Cerebellar nuclear complex (tissue), 1 donor: ENCODE data around the gene ZNF484.
"Not testable (repeated sequence)": the region's sequence is repeated elsewhere in the genome, so short reads cannot be mapped to it uniquely, and the experiment has no call there.

ENCODE experiments used
- DNase-seq, 2 experiments: peaks; one replicate each; lab custom pipeline; 2025; lab: John Stamatoyannopoulos, UW

The ZNF484 gene

DNA sequence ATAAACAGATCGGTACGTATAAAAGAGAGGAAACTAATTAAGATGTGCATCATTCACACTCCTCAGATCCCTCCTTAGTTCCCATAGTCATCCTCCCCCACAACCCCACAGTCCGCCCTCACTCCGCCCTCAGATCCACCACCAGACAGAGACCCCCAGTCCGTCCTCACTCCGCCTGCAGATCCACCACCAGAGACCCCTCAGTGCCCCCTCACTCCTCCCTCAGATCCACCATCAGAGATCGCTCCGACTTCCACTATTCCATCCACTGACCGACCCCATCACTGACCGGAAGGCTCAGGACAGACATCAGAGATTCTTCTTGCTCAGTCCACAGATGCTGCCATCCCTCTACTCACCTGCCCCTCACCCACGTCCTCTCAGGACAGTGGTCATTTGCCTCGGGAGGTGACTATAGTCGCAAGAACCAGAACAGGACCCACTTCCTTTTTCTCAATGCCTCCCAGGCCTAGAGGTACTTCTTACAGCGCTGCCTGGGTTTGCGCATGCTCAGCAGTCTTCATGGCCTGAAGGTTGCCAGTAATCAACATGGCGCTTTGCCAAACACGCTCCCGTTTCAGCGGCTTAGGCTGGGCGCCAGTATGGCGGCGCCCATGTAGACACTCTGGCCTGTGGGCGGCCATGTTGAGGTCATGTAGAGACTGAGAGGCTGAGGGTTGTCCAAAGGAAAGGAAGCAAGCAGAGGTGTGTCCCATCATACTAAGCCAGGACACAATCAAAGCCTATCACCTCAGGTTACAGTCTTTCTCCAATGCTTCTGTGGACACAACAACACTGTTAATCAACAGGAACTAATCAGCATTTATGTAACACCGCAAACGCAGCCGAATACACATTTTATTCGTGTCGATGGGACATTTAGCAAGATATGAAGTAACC is at the start of gene ZNF484:
TSS of gene ZNF484 (minus strand) at position 508 of the 900 bp plus-strand sequence. CDS start 3,009 bp downstream, outside the sequence.
- DNase-seq = peak; percentile 42 to 91

DNA sequence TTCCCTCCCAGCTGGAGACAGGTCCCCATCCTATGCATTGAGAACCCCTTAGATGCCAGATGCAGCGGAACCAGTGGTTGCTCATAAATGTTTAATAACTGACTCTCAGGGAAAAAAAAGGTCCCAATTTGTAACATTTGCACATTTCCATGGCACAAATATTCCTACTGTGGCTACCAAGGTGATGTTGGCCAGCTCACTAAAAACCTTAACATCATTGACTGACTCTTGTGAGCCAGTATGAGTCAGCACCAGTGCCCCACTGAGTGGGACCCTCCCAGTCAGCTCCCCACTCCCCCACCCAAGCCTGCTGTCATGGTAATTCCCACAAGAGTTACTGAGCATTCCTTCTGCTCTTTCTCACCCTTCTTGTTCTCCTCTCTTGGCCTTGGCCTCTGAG is 42.6 kb upstream of the ZNF484 start:
- DNase-seq = no peak

DNA sequence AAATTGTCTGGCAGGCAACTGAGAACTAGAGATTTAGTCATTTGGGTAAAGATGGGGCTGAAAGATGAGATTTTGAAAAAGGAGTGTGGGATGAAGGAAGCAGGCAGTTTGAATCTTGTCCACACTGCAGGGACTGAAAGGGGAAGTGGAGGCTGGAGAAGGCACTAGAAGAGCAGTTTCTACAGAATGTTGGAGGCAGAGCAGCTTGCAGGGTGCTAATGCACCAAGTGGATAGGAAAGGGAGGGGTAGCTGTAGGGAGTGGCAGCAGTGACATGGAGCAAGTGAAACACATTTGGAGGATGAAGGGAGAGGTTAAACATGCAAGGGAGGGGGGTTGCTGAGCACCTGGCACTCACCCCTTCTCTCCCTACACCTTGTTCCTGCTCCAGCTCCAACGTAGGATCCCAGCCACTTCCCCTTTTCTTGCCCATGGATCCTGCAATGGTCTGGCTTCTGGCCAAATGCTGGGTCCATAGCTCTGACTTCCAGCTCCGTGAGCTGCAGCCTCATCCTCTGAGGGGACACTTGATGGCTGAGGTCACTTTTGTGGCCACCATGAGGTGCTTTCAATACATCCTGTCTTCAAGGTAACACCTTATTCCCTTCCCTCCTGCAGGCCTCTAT is 39.5 kb upstream of the ZNF484 start:
- no peak for DNase-seq

DNA sequence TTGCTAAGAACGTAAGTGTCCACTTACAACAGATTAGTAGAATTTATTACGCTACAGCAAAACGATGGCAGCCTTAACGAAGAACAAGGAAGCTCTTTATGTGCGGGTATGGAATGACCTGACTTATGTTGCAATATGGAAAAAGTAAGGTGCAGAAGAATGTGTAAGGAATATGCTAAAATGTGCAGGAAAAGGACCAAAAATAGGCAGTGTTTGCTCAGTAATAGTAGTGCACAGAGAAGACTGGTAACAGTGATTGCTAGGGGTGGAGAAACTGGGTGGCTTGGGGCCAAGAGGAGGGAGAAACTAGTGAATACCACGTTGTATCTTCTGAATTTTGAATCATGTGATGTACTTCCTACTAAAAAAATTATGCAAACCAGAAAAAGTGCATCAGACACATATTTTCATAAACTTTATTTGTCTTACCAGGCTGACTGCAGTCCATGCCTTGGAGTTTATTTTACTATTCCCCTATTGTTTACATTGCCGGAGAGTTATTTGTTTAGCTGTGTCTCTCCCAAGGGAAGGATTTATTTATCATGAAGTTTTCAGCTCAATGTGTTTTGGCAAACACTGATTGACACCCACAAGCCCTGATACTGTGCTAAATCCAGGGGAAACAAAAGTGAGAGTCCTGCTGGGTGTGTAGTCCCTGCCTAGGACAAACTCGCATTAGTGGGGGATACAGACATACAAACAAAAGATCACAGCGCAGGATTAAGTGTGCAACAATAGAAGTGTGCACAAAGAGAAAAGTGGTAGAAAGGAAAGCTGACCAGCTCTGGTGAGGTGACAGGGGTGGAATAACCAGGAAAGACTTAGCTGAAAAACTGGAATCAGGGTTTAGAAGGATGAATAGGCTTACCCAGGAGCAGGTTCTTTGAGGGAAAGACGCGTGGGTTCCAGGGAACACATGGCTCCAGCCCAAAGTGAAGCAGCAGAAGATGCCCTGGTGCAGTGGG is 34.0 kb upstream of the ZNF484 start:
- no peak for DNase-seq

DNA sequence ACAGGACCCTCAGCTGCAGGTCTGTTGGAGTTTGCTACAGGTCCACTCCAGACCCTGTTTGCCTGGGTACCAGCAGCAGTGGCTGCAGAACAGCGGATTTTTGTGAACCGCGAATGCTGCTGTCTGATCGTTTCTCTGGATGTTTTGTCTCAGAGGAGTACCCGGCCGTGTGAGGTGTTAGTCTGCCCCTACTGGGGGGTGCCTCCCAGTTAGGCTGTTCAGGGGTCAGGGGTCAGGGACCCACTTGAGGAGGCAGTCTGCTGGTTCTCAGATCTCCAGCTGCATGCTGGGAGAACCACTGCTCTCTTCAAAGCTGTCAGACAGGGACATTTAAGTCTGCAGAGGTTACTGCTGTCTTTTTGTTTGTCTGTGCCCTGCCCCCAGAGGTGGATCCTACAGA is 27.3 kb upstream of the ZNF484 start:
- DNase-seq = not testable (repeated sequence)

DNA sequence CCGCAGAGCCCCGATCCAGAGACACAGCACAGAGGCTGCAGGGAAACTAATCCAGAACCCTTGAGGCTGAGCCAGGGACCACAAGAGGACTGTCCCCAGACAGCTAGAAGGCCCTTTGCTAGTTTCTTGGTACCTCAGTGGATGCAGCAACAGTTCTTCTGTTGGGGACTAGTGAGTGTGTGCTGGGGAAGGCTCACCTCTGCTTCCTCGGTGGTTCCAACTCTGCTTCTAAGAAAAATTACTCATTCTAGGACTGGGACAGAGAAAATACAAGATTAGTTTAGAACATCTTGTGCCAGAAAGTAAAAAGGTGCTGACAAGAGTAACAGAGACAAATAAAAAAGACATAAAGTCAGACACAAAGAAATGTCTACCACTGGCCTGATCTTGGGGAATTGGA is 19.5 kb upstream of the ZNF484 start:
- no peak for DNase-seq

DNA sequence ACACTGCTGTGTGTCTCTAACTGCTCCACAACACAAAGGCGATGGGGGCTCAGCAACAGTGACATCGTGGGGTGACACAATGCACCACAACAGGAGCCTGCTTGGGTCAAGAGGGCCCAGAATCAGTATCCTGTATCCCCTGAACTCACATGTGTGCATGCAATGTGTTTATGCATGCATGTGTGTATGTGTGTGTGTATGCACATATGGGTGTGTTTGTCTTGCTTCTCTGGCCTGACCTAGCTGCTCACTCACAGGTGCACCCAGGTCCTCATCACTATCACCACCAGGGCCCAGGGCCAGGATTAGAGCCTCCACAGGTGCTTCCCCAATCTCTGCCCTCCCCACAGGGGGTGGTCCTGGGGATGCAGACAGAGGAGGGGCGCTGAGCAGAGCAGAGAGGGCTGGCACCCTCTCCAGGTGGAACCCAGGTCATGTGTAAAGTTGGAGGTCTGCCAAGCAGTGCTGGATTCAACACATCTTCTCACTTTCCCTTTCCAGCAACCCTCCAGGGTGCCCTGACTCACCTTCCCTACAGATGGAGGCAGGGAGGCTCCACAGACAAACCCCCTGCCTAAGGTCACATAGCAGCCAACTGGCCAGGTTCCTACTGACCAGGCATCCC is 18.1 kb upstream of the ZNF484 start:
- no peak for DNase-seq

DNA sequence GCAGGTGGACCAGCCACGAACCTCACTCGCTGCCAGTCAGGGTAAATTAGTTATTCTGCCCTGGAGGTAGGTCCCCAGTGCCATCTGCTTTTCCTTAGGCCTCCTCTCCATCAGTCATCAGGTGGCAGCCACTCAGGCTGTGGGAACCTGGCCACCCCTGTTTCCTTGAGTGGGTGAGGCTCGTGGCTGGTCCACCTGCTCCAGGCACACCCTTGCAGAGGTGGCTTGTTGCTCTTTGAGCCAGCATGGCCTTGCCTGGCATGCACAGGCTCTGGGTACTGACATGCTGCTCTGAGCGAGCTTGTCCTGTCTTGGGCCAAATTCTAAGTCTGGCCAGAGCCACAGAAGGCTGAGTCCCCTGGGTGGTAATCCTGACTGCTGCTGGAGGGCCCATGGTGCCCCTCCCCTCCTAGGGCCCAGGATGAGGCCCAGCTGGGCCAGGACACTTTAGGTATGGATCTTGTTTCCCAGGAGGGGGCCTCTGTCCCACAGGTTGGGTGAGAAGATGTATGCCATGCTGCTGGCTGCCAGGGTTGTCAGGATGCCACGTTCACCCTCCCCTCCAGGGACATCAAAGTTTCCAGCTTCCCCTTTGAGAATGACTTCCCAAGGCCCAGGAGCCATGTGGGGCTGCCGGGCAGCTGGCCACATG is 17.0 kb upstream of the ZNF484 start:
- DNase-seq = no peak

DNA sequence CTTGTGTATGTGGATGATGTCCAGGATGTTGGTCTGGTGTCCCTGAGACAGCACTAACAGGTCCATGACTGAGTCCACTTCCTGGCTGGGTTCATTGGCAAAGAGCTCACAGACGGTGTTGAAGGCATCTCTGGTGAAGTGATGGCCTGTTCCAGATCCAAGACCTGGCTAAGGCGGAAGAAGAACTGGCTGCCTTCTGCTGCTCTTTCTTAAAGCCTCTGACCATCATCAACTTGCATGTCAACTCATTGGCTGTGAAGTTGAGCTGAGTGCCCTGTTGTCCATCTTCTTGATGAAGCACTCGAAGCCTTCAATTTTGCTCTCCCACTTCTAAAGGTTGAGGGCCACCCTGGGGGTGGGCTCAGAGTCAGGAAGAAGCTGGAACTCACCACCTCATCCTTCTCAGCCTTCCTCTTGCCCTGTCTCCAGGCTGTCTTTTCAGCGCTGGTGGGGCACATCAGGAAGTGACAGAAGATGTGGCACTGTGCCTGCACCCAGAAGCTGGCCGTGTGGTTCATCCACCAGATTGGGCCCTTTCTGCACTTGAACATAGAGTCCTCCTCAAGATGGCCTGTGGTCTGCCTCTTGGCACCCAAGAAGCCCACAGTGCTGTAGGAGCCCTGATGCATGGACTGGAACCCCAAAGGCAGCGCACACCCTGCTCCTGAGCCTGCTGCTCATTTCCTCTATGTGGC is 16.2 kb upstream of the ZNF484 start:
- not testable (repeated sequence) for DNase-seq

DNA sequence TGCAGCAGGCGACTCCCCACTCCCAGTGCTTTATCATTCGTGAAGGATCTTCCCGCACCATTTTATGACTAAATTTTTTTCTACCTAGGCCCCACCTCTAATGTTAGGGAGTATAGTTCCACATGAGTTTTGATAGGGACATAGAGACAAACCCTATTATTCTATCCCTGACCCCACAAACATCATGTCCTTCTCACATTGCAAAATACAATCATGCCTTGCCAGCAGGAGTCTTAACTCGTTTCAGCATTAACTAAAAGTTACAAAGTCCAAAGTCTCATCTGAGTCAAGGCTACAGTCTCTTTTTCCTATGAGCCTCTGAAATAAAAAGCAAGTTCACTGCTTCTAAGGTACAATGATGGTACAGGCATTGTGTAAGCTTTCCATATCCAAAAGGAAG is 14.4 kb upstream of the ZNF484 start:
- not testable (repeated sequence) for DNase-seq

DNA sequence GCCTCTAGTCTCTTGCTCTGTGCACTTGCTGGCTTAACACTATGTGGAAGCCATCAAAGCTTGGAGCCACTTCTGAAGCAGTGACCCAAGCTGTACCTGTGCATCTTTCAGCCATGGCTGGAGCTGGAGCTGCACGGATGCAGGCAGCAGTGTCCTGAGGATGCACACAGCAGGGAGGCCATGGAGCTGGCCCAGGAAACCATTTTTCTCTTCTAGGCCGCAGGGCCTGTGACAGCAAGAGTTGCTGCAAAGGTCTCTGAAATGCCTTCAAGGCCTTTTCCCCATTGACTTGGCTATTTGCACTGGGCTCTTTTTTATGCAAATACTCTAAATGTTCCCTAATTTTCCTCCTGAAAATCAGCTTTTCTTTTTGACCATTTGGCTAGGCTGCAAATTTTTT is 12.9 kb upstream of the ZNF484 start:
- DNase-seq = no peak

DNA sequence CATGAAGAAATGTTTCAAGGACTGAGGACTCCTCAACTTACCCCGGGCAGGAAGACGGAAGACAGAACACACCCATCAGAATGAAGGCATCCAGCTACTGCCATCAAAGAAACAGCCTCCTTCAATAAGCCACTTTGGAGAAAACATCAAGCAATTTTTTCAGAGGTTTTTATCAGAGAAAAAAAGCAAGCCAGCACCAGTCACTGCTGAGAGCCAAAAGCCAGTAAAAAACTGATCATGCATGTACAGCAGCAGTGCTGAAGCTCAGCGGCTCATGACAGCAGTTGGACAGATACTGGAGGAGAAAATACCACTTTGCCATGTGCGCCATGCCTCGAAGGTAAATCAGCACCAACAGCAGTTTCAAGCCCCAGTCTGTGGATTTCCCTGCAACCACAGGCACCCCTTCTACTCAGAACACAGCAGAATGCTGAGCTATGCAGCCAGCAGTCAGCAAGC is 10.1 kb upstream of the ZNF484 start:
- DNase-seq = no peak

DNA sequence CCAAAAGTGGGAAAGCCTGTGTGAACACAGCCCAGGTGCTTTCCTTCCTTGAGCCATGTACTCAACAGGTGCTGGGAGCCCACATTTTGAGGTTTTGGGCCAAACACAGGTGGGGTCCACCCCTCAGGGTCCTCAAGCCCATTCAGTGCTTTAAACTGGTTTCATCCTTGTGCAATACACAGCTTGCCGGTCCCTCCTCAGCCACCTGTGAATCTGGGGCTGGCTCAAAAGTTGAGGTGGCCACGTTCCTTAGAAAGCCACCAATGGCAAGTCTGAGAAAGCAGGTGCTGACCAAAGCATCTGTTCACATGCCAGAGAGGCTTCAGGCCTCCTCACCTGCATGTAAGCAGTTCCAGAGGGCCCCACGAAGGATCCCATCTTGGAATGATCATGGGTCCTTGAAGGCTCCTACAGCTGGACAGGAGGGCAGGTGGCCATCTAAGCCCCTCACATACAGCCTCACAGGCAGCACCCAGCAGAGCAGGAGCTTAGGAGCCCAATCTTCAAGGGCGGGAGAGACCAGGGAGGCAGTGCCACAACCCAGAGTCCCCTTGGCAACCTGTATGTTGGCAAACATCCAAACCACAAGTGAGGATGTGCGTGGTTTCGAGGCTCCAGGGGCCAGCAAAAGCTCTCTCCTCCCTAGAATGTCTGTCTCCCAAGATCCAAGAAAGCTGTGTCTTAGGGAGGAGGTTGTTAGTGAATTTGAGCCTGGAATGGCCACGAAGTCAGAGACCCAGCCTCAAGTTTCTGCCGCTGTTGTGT is 9.2 kb upstream of the ZNF484 start:
- not testable (repeated sequence) for DNase-seq

DNA sequence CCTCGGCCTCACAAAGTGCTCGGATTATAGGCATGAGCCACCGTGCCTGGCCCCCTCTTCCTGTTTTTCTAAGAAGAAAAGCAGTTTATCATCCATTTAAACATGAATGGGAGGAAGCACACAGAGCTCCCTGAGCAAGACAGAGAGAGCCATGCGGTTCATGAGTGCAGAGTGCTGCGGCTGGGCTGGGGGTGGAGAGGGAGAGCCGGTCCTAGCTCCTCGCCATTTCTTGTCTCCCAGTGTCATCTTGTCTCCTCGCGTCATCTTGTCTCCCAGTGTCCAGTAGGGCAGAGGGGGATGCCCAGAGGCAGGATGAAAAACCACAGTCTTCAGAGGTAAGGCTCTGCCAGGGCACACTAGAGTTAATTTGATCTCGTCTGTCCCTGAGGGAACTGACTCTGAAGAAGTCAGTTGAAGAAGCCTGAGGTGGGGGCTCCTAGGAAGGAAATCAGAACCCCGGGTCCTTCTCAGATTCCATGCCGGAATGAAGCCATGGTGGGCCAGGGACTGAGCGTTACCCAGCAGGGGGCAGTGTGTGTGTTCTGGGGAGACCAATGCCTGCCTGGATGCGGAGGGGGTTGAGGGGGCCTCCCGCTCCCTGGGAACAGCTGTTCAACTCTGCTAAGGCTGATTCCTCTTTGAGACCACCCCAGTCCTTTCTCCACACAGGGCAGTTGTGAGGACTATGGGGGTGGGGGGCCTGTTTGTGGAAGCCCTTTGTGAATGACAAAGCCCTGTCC is 6.0 kb upstream of the ZNF484 start:
- not testable (repeated sequence) for DNase-seq

DNA sequence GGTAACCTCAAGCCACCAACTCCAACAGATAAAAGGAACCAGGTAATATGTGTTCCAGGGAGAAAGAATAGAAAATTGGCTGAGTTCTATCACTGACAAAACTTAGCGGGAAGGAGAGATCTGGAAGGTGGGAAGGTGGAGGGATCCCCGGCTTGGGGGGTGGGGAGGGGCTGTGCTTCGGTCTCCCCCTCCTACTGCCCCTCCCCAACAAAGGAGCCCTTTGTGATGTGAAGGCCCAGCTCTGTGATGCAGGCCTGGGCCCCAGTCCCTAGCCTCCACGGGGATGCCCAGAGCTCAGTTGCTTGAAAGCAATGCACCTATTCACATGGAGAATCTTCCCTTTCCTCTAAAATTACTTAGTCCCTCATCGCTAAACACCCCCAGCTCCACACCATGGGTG is 4.4 kb upstream of the ZNF484 start:
- no peak for DNase-seq

DNA sequence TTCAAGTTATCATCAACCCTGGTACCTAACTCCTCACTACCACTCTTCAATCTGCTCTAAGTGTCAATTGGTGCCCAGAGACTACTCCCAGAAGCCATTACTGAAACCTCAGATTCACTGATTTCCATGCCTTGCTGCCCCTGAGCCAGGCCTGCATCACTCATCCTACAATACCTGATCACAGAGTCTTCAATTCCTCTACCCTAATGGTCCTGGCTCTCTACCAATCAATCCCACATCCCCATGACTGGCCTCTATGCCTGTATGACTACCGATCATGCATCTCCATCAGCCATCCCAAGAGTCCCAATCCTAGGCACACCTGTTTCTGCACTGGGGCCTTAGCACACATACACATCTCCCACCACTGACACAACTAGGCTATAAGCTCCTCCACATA is 2.5 kb downstream of the ZNF484 start:
- no peak for DNase-seq

DNA sequence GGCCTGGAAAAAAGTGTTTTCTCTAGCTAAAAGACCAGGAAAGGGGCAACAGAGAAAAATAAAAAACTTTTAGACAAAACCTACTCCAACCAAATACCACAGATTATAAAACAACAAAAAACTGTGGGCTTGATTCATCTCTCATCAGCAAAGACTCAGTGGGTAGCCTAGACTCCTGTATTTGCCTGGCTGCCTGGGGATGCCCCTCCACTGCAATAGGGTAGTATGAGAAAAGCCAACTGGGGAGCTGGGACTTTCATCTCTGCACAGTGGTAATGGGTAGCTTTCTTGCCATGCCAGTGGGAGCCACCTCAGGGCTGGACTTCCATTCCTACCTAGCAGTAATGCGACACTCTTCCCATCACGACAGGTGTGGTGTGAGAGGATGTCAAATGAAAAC is 7.5 kb downstream of the ZNF484 start:
- no peak for DNase-seq

DNA sequence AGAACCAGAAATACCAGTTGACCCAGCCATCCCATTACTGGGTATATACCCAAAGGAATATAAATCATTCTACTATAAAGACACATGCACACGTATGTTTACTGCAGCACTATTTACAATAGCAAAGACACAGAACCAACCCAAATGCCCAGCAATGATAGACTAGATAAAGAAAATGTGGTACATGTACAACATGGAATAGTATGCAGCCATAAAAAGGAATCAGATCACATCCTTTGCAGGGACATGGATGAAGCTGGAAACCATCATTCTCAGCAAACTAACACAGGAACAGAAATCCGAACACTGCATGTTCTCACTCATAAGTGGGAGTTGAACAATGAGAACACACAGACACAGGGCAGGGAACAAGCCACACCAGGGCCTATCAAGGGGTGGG is 11.2 kb downstream of the ZNF484 start:
- DNase-seq = not testable (repeated sequence)

DNA sequence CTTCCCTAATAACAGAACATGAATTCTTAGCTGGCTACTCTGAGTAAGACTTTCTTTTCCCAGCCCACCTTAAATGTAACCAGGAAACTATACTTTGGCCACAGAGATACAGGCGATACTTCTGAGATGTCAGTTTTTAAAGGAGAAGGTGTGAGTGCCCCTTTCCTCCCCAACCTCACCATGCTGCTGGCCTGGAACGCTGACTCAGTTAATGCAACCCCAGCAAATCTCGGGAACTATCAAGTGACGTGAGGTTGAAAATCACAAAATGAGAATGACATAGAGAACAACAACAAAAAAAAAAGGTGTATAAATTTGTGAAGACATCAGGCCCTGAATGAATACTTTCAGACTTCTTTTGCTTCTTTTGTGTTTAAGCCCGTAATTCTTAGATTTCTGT is 13.7 kb downstream of the ZNF484 start:
- no peak for DNase-seq
